H54 (cell line): ENCODE results near the gene ATP8B3.

Experiments used
- DNase-seq: peaks from one replicate; pipeline ENCODE4 v3.0.0; 2011; ENCODE audit warnings: low spot score, mixed read lengths; ENCODE audit not compliant: insufficient read length
- FAIRE-seq: peaks from 3 replicates; lab custom pipeline; 2011; peaks lifted over from hg19 to GRCh38; lab: Jason Lieb, UNC
- POLR2A ChIP-seq: IDR thresholded peaks from 2 replicates; pipeline ENCODE4 v1.6.1; 2011; ENCODE audit warnings: low read depth, mild to moderate bottlenecking, low read length

The ATP8B3 gene

DNA sequence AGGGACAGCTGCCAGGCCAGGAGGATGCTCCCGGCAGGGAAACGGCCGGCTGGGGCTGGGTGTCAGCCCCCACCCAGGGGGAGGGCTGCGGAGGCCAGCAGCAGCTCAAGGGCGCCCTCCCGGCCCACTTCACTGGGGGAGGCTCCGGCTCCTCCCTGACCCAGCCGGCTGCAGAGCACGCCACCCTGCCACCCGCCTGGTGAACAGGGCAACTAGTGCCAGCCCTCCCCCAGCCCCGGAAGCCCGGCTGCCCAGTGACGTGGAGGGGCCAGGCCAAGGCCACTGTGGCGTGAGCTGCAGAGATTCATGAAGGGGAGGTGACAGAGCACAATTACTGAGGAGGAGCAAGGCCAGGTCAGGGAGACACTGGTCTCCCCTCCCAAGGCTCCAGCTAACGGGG lies 21.5 kb upstream of the ATP8B3 start:
- no peak; the same call in 1 of the 2 replicates for TF ChIP-seq POLR2A
- FAIRE-seq (no peak), DNase-seq (no peak)

DNA sequence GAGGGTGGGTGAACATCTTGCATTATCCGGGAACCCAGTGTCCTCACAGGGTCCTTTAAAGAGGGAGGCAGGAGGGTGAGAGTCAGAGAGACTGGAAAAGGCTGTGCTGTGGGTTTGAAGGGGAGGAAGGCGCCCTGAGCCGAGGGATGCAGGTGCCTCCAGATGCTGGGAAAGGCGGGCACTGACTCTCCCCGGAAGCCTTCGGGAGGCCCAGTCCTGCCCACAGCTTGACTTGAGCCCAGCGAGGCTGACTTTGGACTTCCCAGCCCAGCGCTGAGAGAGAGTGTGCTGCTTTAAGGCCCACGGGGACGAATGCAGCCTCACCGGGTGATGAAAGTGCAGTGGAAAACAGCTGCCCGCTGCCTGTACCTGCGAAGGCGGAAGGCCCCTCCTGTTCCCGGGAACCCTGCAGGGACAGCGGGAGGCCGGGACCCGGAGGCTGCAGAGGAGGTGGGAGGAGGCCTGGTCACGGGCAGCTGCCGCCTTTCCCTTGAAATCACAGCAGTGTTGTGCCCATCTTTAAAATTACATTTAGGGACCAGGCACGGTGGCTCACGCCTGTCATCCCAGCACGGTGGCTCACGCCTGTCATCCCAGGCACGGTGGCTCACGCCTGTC lies 20.1 kb upstream of the ATP8B3 start:
- FAIRE-seq (no peak), DNase-seq (no peak)
- TF ChIP-seq POLR2A, result no peak

DNA sequence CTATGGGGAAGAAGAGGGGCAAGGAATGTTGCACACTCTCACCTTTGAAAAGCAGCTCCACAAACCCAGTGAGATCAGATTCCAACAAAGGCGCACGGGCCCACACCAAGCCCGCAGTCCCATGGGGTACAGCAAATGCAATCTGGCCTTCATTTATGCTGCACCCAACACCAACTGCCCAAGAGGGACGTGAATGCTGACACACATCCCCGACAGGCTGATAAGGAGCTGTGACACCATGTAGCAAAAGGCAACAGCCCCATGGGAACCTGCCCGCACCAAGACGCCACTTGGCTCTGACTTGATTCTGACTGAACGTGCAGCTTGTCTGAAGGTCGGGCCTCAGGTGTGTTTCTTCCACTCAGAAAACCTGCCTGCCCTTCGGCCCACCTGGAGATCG lies 18.9 kb upstream of the ATP8B3 start:
- no peak for TF ChIP-seq POLR2A
- no peak for DNase-seq

DNA sequence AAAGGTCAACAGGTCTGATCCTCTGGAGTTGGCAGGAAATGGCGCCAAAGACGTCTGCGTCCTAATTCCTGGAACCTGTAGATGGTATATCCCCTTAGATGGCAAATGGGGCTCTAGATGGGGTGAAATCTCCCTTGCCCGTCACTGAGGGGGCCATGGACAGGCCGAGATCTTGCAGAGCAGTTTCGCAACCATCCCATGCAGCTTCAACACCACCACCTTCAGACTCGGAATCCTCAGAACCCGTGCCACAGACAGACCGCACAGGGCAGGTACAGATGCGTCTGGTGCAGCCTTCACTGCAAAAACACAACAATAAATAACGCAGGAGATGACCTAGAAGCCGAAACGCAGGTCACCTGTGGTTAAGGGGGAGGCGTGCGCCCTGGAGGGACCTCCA lies 18.5 kb upstream of the ATP8B3 start:
- FAIRE-seq (no peak), DNase-seq (no peak)
- no peak for TF ChIP-seq POLR2A

More for the DNA sequence above, 18.9 kb upstream of the ATP8B3 start:
- FAIRE-seq, result no peak

DNA sequence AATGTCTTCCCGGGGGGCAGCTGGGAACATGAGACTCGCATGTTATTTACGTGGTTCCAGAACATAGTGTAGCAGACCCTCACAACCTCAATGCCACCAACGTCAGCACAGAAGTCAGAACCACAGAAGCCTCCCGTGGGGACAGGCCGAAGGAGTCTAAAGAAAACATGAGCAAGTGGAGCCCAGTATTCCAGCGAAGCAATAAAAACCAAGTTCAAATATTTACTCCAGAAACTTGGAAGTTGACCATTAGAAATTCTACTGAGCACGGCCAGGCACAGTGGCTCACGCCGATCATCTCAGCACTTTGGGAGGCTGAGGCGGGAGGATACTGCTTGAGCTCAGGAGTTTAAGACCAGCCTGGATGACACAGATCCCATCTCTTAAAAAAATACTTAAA lies 17.9 kb upstream of the ATP8B3 start:
- no peak for TF ChIP-seq POLR2A
- DNase-seq, result no peak
- FAIRE-seq, result no peak

DNA sequence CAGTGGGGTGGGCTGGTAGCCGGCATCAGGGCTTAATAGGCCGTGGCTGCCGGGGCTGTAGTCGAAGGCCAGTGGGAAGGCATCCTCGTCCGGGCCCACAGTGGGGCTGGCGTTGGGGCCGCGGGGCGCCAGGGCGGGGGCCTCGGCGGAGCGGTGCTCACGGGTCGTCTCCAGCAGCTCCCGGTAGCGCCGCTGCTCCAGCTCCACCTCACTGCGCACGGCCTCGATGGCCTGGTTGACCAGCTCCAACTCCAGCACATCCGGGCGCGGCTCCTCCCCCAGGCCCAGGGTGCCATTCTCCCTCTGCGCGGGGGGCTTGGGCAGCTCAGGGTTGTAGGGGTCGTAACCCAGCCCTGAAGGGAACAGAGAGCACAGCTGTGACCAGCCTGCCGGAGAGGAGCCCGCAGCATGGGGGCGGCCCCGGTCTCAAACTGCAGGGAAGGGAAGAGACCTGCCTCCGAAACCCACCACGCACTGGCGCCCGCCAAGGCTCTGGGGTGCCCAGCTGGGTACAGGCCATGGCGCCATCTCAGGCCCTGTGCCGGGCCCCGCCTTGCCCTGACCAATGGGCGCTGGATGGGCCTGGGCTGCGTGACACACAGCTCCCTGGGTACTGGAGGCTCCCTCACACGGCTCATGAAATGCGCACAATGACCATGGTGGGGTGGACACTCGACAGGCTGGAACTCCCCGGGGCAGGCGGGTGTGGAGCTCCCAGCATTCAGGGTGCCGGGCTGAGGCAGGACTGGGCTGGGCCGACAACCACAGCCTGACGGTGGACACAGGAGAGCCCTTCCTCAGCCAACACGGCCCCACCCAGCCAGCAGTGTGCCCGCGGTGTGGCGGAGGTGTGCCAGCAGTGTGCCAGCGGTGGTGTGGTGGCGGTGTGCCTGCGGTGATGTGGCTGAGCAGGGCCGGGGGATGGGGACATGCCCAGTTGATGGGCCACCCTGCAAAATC lies 16.5 kb upstream of the ATP8B3 start:
- FAIRE-seq, result no peak
- TF ChIP-seq POLR2A, result no peak
- DNase-seq, result no peak

DNA sequence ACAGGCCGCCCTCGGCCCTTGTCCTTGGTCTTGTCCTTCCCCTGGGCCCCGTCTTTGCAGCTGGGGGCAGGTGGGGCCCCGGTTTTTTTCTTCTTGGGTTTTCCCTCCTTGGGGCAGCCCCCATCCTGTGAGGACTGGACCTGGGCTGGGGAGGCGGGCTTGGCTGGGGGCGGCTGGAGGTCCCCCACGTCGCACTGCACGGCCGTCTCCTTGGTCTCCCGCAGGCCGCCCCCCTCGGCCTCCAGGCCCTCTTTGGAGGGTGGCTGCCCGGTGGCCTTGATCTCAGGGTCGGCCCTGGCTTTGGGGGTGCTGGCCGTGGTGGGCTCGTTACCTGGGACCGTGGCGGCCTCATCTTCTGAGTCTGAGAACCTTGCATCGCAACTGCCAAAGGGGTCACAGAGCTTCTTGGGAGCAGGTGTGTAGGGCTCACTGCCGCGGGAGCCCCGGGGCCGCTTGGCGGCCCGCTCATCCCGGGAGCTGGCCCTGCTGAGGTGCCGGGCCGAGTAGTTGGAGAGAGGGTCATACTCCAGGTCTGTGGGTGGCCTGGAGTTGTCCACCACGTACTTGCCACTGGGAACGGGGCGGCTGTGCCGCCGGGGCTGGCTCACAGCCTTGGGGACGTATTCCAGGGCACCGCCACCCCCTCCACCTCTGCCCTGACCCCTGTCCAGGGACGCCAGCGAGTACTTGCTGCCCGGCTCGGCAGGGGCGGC lies 15.6 kb upstream of the ATP8B3 start:
- DNase-seq (no peak), FAIRE-seq (no peak)
- no peak for TF ChIP-seq POLR2A

DNA sequence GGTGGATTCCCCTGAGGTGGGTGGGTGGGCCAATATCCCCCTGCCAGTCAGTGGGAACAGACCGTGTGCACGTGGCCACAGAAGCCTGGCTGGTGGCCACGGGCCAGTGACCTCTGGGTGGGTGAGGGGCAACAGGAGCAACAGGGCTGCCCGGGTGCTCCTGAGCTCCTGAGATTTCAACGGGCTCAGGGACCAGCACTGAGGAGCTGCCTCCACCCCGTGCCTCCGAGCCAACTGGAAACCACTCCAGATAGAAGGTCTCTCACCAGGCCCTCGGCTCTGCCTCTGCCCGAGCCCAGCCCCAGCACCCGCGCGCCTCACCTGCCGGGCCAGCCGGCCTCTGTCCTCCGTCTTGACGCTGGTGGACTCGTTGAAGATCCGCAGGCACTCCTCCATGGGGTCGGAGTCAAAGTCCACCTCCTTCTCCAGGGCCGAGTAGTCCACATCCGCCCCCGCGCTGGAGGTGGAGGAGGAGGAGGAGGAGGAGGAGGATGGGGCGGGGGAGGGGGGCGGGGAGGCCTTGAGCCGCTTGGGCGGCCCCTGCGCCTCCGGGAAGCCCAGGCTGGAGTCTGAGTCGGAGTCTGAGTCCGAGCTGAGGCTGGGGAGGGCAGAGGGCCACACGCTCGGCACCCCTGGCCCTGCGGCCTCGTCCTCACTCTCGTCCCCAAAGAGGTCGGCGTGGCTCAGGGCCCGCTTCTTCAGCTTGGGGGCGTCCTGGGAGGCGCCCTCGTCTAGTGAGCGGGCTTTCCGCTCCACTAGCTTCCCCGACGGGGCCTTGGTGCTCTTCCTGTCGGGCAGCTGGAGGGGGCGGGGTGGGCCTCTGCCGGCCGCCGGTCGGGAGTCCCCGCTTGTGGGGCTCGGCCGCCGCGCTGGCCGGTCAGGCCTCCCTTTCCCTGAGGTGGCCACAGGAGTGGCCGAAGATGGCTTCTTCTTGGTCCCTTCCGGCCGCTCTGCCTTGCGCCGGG lies 14.8 kb upstream of the ATP8B3 start:
- no peak for FAIRE-seq
- DNase-seq, result no peak

DNA sequence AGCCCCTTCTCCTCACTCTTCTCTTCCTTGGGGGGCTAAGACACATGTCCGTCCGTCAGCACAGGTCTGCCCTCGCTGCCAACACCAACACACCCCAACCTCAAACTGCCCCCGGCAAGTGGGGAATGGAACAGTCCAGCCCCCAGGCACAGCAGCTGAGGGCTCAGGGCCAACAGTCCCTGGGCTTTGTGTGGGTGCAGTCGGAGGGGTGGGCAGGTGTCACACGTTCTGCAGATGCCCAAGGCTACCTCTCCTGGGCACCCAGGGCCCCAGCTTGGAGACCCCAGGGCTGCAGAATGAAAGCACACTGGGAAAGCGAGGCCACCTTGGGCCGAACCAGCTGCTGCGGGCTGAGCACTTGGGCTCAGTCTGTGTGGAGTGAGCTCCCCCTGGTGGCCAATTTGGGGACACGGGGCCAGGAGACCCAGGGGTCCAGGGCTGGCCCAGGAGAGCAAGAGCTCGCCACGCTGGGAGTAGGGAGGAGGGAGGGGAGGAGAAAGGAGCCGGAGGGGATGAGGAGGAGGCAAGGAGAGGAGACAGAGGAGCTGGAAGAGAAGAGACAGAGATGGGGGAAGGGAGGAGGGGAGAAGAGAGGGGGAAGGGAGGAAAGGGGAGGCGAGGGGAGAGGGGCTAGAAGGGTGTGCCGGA lies 14.0 kb upstream of the ATP8B3 start:
- no peak for FAIRE-seq

More for the DNA sequence above, 14.8 kb upstream of the ATP8B3 start:
- TF ChIP-seq POLR2A, result no peak

DNA sequence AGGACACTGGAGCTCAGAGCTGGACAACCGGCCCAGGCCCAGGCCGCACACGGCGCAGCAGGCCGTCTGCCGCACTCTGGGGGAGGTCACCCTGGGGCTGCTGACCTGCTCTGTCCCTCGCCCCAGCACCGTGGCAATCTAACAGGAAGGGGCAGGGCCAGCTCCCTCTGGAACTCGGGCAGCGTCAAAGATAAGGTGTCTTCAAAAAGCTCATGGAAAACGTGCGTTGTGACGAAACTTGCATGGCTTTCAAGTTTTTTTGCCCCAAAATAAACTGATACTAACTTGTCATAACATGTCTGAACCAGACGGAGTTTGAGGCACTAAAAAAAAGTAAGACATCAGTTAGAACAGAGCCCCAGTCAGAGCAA lies 12.2 kb upstream of the ATP8B3 start:
- TF ChIP-seq POLR2A, result no peak
- FAIRE-seq (no peak), DNase-seq (no peak)

More for the DNA sequence above, 14.0 kb upstream of the ATP8B3 start:
- peak; percentile 97 for DNase-seq
- TF ChIP-seq POLR2A, result no peak

DNA sequence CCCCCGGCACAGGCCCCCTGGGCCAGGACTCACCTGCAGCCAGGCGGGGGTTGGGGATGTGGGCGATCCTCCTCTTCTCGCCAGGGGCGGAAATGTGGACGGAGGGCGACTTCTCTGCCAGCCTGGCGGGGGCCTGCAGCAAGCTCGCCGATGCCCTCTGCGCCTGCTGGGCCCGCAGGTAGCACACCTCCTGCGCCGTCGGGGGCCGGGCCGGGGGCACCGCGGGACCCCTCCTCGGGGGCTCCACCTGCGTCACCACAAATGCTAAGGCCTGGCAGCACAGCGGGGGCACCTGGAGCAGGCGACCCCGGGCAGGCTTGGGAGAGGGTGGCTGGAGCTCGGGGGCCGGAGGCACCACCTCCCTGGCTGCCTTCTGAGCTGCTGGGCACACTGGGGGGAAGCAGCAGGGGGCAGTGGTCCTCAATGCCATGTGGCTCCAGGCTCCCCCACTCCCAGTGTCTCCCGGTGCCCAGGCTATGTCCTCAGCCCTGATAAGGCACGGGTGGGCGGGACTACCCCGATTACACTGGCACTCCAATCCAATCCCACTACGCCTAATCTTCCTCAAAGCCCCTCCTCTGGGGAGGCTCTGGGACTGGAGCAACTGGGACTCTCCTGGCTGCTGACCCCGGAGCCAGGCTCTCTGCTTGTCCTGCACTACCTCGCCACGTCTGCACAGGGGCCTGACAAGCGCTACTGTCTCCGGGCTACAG lies 11.6 kb upstream of the ATP8B3 start:
- DNase-seq (no peak), FAIRE-seq (no peak)
- TF ChIP-seq POLR2A, result no peak

DNA sequence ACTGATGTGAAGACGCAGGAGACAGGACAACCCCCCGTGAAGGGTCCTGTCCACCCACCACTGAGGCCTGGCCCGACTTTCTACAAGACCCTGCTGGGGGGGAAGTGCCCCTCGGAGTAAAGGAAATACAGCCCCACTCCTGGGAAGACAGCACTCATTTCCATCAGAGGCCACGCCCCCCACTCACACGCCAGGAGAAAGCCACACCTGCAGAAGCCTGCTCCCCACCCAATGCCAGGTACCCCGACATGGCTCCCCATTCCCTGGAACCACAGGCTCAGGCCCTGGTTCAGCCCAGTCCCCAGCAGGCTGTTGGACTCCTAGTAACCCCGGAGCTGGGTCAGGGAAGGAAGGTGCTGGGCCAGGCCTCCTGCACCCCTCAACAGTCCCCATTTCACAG lies 10.9 kb upstream of the ATP8B3 start:
- TF ChIP-seq POLR2A, result no peak
- FAIRE-seq (no peak), DNase-seq (no peak)
